Smooth muscle cell (in vitro differentiated cells): ENCODE results near the gene CCDC167. TPM values are rescaled to one million over a fixed set of nuclear protein-coding genes. Genes with fewer than 3 reads are reported as not detected.

Experiments used
- DNase-seq: peaks from one replicate; lab custom pipeline; 2025; ENCODE audit not compliant: unreplicated experiment; lab: John Stamatoyannopoulos, UW
- H2AFZ ChIP-seq: fragments of 200-600 bp; sonication (generic); 2 replicates; pipeline ENCODE4 v1.6.0; 2016; ENCODE audit warnings: antibody characterized with exemption, low read depth, mild to moderate bottlenecking
- H3F3A ChIP-seq: fragments of 200-600 bp; sonication (generic); 2 replicates; pipeline ENCODE4 v1.6.0; 2017; ENCODE audit warnings: antibody characterized with exemption, low read depth
- H3K27ac ChIP-seq: fragments of 200-600 bp; sonication (generic); 2 replicates; pipeline ENCODE4 v1.5.1; 2016; ENCODE audit warnings: low read depth, mild to moderate bottlenecking
- H3K27me3 ChIP-seq: fragments of 200-600 bp; sonication (generic); 2 replicates; pipeline ENCODE4 v1.6.1; 2016; ENCODE audit warnings: low read depth, mild to moderate bottlenecking
- H3K36me3 ChIP-seq: fragments of 200-600 bp; sonication (generic); 2 replicates; pipeline ENCODE4 v1.5.1; 2016; ENCODE audit warnings: low read depth
- H3K4me1 ChIP-seq: fragments of 200-600 bp; sonication (generic); 2 replicates; pipeline ENCODE4 v1.5.1; 2016; ENCODE audit warnings: low read depth
- H3K4me2 ChIP-seq: fragments of 200-600 bp; sonication (generic); 2 replicates; pipeline ENCODE4 v1.6.0; 2016; ENCODE audit warnings: mild to moderate bottlenecking
- H3K4me3 ChIP-seq: fragments of 200-600 bp; sonication (generic); 2 replicates; pipeline ENCODE4 v1.5.1; 2016; ENCODE audit warnings: mild to moderate bottlenecking
- H3K79me2 ChIP-seq: fragments of 200-600 bp; sonication (generic); 2 replicates; pipeline ENCODE4 v1.6.0; 2016; ENCODE audit warnings: low read depth, mild to moderate bottlenecking
- H3K9ac ChIP-seq: fragments of 200-600 bp; sonication (generic); 2 replicates; pipeline ENCODE4 v1.6.0; 2016; ENCODE audit warnings: low read depth
- H3K9me3 ChIP-seq: fragments of 200-600 bp; sonication (generic); replicated peaks from 2 replicates; pipeline ENCODE4 v1.5.1; 2016; ENCODE audit warnings: low read depth
- H4K20me1 ChIP-seq: fragments of 200-600 bp; sonication (generic); 2 replicates; pipeline ENCODE4 v1.6.0; 2016; ENCODE audit warnings: low read depth
- CTCF ChIP-seq: fragments of 200-600 bp; sonication (generic); IDR thresholded peaks from 2 replicates; pipeline ENCODE4 v1.5.1; 2017; ENCODE audit warnings: borderline replicate concordance, mild to moderate bottlenecking, antibody characterized with exemption; ENCODE audit not compliant: insufficient read depth, poor library complexity, severe bottlenecking
- WGBS: methylation state at CpG from one replicate; pipeline ENCODE4 v1.1.7; 2016; ENCODE audit warnings: low lambda C conversion rate; 5-methylcytosine and 5-hydroxymethylcytosine counted together
- polyA plus RNA-seq: library from polyadenylated mRNA; unstranded; fragments of >200 nt; fragmentation: Nextera tagmentation; extraction: Ambion mirVana; gene quantifications from 2 replicates; pipeline ENCODE4 v1.2.1, GENCODE V29; 2016
- total RNA-seq: library from RNA; depleted of rRNA; stranded (reverse); fragments of >200 nt; gene quantifications from 2 replicates; pipeline ENCODE4 v1.2.3, GENCODE V29; 2014

CCDC167 gene
- total RNA-seq (56.8 and 81.0 TPM in 2 replicates), polyA plus RNA-seq (98.2 and 114 TPM in 2 replicates)

DNA sequence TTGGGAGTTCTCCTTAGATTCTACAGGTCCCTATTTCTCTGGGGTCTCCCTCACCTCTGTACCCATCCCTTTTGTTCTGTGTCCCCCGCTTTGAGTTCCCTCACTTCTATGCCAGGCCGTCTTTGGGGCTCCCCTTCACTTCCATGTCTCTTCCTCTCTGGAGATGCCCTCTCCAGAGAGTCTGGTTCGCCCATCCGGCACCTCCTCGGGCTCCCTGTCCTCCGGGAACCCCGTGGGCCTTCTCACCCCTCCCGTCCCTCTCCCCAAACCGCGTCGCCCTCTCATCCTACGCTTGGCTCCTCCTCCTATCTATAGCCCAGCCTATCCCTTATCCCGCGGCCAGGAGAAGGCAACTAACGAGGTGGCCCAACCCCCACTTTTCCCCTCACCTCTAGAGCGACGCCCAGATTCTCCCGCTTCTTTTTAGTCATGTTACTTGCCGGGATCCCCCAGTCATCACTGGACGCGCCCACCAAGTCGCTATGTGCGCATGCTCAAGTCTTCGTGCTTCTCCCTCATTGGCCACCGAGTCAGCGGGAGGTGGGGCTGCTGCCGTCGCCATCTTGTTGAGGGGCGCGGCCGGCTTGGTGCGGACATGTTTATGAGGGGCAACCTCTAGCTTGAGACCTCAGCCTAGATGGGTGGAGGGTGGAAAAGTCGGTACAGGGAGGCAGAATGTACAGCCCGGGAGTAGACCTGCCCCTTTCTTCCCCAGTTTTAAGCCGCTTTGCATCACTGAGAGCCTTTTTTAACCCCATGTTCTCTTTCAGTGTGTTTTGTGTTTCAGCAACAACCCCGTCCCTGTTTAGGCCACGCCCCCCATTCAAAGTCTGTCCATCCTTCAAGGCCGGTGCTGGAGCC, at the start of gene CCDC167:
TSS of gene CCDC167 (minus strand) at position 461 of the 861 bp plus-strand sequence. CDS start at position 431, 30 bp downstream.
- no peak for TF ChIP-seq CTCF
- Histone ChIP-seq H3K27me3 (no peaks in the 10 kb centered on the region), H3K27ac (no peak within 1 kb of the TSS), H3K79me2 (no peaks in the 10 kb centered on the region), H3K4me2 (peak within 1 kb of the TSS; percentile 87), H2AFZ (peak within 1 kb of the TSS; percentile 77), H3F3A (no peaks in the 10 kb centered on the region), H3K4me3 (peak within 1 kb of the TSS; percentile 67), H3K9ac (peak within 1 kb of the TSS; percentile 66), H3K9me3 (no peaks in the 10 kb centered on the region), H3K36me3 (no peaks in the 10 kb centered on the region), H3K4me1 (peaks cover 8% of the 10 kb centered on the region), H4K20me1 (peaks cover 10% of the 10 kb centered on the region)
- WGBS: 2% methylated on average over 35 of the region's 38 CpGs
- peak; percentile 86 for DNase-seq

- no peak for TF ChIP-seq CTCF
- no peak overlapping the region for H3K27ac ChIP-seq
- H3K4me1 ChIP-seq: peaks cover 8% of the 10 kb centered on the region
- no peak overlapping the region for H3K9ac ChIP-seq
- H3F3A ChIP-seq: no peaks in the 10 kb centered on the region
- 75% methylated on average over 7 of the region's 7 CpGs for WGBS
- no peak overlapping the region for H3K4me2 ChIP-seq
- H2AFZ ChIP-seq: no peak overlapping the region
- no peaks in the 10 kb centered on the region for H3K27me3 ChIP-seq
- no peaks in the 10 kb centered on the region for H4K20me1 ChIP-seq
- no peak overlapping the region for H3K4me3 ChIP-seq
- no peaks in the 10 kb centered on the region for H3K9me3 ChIP-seq
- no peaks in the 10 kb centered on the region for H3K79me2 ChIP-seq
- no peak for DNase-seq
- H3K36me3 ChIP-seq: no peaks in the 10 kb centered on the region
Measured at GRCh38 chr6:37549154-37549553, 49.5 kb upstream of the CCDC167 start.

DNA sequence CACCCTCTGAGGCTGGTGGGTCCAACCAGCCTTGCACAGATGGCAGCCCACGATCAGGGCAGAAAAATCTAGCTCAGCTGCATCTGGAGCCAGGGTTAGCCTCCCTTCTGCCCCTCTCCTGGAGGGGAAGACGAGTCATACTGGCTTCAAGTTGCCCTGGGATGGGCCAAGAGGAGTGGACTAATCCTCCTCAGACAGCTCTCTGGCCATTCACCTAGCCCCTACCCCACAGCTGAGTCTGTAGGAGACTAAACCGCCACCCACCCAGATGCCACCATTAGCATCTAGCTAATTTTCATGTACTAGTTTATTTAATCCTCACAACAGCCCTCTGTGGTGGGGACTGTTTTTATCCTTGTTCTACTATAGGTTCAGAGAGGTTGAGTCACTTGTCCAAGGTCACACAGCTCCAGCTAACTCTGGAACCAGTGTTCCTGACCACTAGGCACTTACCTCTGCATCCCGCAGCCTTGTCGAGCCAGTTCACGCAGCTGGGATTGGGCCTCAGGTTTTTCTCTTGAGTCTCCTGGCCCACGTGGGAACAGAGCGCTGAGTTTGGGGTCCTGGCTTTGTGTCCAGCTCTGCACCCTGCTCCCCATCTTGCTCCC, 48.5 kb upstream of the CCDC167 start:
- no peaks in the 10 kb centered on the region for H3K36me3 ChIP-seq
- 86% methylated on average over 8 of the region's 8 CpGs for WGBS
- peaks cover 4% of the 10 kb centered on the region for H3K4me1 ChIP-seq
- no peaks in the 10 kb centered on the region for H3K9me3 ChIP-seq
- no peaks in the 10 kb centered on the region for H4K20me1 ChIP-seq
- no peak overlapping the region for H2AFZ ChIP-seq
- no peak overlapping the region for H3K9ac ChIP-seq
- H3K4me3 ChIP-seq: no peak overlapping the region
- no peak overlapping the region for H3K4me2 ChIP-seq
- H3F3A ChIP-seq: no peaks in the 10 kb centered on the region
- H3K27me3 ChIP-seq: no peaks in the 10 kb centered on the region
- H3K27ac ChIP-seq: no peak overlapping the region
- no peak for TF ChIP-seq CTCF
- H3K79me2 ChIP-seq: no peaks in the 10 kb centered on the region
- no peak for DNase-seq
